GM19240 (cell line): ENCODE results near the gene LGALS14.
A peak's percentile ranks its signal among the peaks of the same experiment; 100 is the strongest.
"Not testable (repeated sequence)": the region's sequence is repeated elsewhere in the genome, so short reads cannot be mapped to it uniquely, and the experiment has no call there.

Source experiments
- DNase-seq: peaks from one replicate; pipeline ENCODE4 v3.0.0; 2011; ENCODE audit warnings: low spot score; ENCODE audit not compliant: insufficient read length

Gene LGALS14, protein sequence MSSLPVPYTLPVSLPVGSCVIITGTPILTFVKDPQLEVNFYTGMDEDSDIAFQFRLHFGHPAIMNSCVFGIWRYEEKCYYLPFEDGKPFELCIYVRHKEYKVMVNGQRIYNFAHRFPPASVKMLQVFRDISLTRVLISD

GRCh38 chr19:39704181-39705044 is at the start of gene LGALS14:
Gene LGALS14 (plus strand): TSS chr19:39704481. CDS start chr19:39704529, 48 bp downstream.
- DNase-seq = no peak

GRCh38 chr19:39655613-39656012 is 48.7 kb upstream of the LGALS14 start, which contains the start of gene LGALS16:
Gene LGALS16 (plus strand): TSS chr19:39655913. CDS start chr19:39655962, 49 bp downstream.
- DNase-seq = no peak

DNA sequence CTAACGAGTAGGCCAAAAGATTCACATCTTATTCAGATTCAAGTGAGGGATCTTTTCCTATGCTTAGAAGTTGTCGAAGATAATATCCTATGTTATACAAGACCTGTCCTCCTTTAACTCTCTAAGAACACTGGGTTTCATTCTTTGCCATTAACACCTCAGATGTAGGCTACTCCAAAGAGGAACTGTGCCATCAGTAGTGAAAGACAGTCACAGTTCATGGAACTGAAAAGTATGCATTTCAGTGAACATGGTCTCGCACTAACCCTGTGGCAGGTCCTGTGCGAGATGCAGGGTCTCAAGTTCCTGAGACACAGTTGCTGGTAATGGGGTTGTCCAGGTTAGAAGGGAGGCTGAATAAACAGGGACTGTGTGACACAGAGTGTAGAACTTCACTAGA is 44.5 kb upstream of the LGALS14 start:
- no peak for DNase-seq

DNA sequence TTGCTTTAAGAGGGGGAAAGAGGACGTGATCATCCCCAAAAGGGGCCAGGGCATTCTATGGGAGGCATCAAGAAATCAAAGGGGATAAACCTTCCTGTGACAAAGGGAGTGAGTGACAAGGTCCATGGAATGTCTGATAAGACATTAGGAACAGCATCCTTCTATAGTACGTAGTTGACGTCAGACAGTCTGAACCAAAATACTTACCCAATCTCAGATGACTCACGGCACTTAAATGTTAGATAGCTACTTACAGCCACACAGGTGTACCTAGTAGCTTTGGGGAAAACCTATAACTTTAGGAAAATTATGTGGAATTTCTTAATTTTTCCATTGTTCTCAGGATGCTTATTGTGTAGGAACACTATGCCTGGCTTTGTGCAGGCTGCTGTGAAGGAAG is 43.6 kb upstream of the LGALS14 start:
- no peak for DNase-seq

DNA sequence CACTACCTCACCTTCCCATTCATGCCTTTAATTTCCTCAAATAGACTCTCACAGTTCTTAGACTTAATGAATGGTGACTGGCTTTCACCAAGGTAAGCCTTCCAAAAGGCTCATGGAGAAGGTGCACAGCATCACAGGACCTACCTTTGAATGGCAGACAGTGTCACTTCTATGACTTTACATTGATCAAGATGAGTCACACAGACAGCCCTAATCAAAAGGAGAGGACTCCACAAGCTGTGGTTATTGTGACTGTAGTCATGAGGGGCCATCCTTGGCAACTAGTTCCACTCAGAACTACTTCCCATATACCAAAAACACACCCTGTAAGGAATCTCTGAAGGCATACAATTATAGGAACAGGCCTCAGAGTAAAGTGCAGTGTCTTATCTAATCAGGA is 42.7 kb upstream of the LGALS14 start:
- no peak for DNase-seq

GRCh38 chr19:39669860-39670259 is 34.4 kb upstream of the LGALS14 start:
- not testable (repeated sequence) for DNase-seq

GRCh38 chr19:39670998-39671397 is 33.3 kb upstream of the LGALS14 start:
- DNase-seq = no peak

- no peak for DNase-seq
Observed at GRCh38 chr19:39671739-39672363, 32.4 kb upstream of the LGALS14 start.

DNA sequence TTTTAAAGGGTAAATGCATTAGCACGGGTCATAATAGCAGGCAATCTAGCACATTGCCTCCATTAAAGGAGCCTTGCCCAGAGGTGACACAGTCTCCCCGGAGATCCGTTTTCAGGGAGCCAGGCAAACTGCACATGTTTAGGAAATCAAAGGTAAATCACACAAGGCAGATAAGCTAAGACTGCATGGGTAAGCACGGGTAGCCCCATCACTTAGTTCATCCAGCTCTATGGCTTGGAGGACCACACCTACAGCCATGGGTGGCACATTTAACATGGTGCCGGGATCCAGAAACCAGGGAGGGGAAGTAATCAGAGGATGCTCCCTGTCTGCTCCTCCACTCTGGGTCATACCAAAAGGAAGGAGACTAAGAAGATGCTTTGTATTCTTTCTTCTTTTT is 31.8 kb upstream of the LGALS14 start:
- DNase-seq = no peak

GRCh38 chr19:39673862-39674261 is 30.4 kb upstream of the LGALS14 start:
- not testable (repeated sequence) for DNase-seq

DNA sequence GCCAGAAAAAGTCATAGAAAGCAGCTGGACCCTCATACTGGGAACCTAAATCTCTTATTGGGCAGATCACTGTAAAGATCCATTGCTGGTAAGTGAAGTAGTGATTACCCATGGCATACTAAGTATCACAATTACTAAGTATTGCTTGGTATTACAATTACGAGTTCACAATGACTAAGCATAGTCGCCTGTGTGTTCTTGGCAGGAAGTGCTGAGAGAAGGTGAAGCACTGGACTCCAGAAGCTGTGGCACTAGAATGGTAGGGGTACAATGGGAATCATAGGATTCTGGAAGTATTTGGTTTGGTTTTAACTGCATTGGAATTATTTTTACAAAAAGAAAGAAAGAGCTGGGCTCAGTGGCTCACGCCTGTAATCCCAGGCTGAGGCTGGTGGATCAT is 28.3 kb upstream of the LGALS14 start:
- DNase-seq = peak; percentile 18

DNA sequence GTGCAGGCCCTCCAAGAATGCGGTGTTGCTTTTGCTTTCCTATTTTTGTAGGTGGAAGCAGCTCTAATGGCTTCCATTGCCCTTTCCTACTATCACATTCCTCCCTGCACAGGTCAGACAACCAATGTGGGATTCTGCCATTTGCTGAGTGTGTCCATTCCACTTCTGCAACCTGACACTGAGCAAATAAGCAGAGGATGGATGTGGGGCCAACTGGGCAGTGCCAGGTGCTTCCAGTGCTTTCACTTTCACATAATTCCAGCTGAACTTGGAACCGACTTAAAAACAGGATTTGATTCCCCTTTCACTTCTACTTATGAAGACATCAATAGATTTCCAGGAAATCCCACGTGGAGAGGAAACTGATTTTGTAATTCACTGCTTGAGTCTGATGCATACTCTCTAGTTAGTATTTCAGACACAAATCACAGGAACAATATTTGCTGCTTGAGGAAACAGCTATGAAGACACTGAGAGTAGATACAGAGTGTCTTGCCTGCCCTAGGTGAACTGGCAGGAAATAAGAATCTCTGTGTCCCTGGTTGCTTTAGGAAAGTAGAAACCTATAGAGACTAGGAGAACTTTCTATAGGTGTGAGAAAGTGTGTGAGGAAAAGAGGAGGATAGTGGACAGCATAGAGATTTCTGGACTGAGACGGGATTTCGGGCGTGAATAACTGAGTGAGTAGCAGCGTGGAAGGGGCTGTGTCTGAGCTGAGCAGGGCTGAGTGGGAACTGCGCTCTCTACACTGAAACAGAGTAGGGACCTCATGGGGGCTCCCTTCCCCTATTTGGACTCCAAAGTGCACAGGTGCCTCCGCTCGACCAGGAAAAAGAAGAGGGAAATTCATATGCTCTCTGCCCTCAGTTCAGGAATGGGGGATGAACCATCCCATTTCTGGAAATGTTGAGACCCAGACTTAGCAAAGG is 26.1 kb upstream of the LGALS14 start:
- DNase-seq = no peak

DNA sequence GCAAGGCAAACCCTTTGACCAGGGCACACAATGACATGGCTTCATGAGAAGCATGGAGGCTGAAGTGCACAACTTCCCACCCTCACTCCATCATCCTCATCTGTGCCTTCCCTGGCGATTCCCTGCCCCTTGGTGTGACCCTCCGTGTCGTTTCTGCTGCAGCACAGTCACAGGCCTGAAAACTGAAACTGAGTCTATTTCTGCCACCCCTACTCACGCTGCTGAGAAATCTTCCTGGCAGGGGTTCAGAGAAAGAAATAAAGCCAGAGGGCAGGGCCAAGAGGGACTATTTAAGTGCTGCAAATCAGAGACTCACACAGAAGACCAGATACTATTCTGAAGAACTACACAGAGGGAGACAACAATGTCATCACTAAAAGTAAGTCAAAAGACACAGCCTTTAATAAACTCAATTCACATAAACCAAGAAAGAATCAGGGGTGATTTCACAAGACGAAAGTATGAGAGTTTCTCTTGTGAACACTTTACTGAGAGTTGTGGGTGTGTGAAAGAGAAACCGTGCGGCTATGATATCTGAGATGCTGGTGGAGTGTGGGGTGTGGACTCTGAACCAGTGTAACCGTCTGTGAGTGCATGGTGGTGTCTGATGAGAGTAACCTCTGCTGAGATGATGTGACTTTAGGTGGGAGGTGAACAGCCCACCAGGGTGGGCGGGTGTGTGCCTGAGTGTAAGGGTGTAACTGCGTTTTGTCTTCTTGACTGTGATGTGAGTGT is 25.1 kb upstream of the LGALS14 start:
- DNase-seq = no peak

- DNase-seq = no peak
Observed at GRCh38 chr19:39679791-39680168, 24.5 kb upstream of the LGALS14 start.

GRCh38 chr19:39680593-39680992 is 23.7 kb upstream of the LGALS14 start:
- no peak for DNase-seq

DNA sequence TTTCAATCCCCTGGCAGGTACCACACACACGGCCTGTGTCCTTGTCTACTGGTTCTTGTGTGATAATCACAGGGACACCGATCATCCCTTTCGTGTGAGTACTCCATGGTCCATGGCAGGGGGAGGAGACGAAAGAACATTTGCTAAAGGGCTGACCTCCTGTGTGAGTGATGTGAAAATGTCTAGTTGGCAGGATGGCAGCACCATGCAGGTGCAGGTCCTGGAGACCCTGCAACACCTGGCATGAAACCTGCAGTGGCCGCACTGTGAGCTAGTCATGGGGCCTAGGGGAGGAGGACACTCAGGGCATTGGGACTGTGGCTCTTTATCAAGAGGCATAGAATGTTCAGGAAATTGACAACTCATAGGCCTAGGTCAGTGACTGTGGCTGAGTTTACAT is 22.9 kb upstream of the LGALS14 start:
- no peak for DNase-seq

DNA sequence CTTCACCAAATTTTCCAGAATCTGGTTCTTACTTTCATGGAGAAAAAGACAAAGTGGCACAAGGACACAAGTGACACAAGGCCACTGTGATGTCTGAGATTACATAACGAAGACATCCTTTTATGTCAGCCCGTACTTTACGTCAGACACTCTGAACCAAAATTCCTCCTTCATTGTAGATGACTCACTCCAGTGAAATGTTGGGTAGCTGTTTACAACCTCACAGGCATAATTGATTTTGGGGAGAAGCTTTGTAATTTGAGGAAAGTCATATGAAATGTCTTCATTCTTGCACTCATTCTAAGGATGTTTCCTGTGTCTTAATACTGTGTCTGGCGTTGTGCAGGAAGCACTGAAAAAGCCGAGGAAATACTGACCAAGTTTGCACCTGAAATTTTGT is 20.0 kb upstream of the LGALS14 start:
- DNase-seq = no peak

DNA sequence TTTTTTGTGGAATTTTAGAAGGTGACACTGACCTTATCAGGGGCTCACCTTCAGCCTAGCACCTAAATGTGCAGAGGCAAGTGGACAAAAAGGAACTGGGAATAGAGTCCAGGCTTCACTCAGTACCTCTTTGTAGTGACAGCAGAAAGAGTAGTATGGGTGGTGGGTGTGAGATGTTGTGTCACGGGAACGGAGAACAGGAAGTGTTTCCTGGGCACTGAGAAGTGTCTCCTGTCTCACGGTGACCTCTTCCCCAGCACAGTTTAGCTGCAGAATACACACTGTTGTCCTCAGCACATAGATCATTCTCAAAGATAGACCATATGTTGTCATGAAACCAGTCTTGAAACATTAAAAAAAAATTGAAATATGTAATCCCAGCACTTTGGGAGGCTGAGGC is 17.5 kb upstream of the LGALS14 start:
- DNase-seq = no peak

DNA sequence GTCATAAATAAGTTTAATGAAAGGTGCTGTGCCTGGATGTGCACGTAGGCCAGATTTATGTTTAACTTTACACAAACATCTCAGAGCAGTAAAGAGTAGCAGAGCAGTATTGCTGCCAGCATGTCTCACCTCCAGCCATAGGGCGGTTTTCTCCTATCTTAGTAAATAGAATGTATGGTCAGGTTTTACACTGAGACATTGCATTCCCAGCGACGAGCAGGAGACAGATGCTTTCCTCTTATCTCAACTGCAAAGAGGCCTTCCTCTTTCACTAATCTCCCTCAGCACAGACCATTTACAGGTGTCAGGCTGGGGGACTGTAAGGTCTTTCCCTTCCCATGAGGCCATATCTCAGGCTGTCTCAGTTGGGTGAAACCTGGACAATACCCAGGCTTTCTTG is 15.6 kb upstream of the LGALS14 start:
- not testable (repeated sequence) for DNase-seq

DNA sequence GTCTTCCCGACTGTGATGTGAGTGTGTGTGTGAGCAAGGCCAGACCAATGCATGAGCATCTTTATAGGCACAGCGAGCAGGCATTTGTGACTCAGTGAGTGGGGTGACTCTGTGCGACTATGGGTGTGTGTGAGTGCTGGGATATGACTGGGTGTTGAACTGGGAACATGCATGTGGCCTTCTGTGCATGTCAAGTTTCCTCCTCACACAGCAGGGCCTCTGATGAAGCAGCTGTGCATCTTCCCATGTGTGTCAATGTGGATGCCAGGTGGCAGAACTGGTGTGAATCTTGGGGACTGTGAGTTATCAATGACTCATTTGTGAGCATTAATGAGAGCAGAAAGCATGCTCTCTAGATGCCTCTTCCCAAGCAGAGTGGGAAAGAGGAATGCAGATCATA is 12.1 kb upstream of the LGALS14 start:
- DNase-seq = no peak

GRCh38 chr19:39692822-39693221 is 11.5 kb upstream of the LGALS14 start:
- DNase-seq = no peak
